Measurements from ENCODE around the gene FAM53A.

FAM53A gene

DNA sequence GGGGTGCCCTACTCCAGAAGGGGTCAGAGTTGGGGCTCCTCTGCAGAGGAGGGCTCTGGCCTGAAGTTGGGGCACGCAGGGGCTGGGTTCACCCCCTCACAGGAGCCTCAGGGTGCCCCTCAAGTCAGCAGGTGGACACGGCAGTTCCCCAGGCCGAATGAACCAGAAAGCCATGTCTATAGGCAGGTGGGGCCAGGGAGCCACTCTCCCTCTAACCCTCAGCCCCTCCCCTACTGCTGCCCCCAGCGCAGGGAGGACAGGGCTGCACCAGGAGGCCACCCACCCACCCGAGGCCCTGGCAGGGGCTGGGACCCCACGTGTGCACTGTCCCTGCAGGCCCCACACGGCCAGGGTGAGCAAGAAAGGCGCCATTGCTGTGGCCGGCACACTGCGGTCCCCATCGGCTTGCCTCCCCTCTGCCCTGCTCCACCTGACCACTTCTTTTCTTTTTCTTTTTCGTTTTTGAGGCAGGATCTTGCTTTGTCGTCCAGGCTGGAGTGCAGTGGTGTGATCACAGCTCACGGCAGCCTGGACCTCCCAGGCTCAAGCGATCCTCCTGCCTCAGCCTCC, 83.8 kb downstream of the FAM53A start:
- H3K4me1 ChIP-seq (ENCODE audit: control insufficient read depth in 1 of 2, insufficient read depth in 2 of 2, low read length in 2 of 2): no peaks in the 10 kb centered on the region
- no peaks in the 10 kb centered on the region for H3K36me3 ChIP-seq (ENCODE audit: control insufficient read depth in 1 of 2, insufficient read depth in 2 of 2, low read length in 2 of 2)
- no peak overlapping the region for H3K9ac ChIP-seq (ENCODE audit: low read depth in 1 of 2, low read length in 2 of 2)
- no peak overlapping the region for H3K27ac ChIP-seq (ENCODE audit: low read depth, low read length)
- H3K9me3 ChIP-seq (ENCODE audit: control insufficient read depth in 1 of 2, low read length in 2 of 2): no peaks in the 10 kb centered on the region
- peaks cover 3 to 8% of the 10 kb centered on the region in 2 donors for H3K27me3 ChIP-seq (ENCODE audit: control insufficient read depth in 1 of 2, insufficient read depth in 2 of 2, low read length in 2 of 2)
- no peak overlapping the region for H3K4me3 ChIP-seq (ENCODE audit: low read depth in 1 of 2, low read length in 2 of 2)

DNA sequence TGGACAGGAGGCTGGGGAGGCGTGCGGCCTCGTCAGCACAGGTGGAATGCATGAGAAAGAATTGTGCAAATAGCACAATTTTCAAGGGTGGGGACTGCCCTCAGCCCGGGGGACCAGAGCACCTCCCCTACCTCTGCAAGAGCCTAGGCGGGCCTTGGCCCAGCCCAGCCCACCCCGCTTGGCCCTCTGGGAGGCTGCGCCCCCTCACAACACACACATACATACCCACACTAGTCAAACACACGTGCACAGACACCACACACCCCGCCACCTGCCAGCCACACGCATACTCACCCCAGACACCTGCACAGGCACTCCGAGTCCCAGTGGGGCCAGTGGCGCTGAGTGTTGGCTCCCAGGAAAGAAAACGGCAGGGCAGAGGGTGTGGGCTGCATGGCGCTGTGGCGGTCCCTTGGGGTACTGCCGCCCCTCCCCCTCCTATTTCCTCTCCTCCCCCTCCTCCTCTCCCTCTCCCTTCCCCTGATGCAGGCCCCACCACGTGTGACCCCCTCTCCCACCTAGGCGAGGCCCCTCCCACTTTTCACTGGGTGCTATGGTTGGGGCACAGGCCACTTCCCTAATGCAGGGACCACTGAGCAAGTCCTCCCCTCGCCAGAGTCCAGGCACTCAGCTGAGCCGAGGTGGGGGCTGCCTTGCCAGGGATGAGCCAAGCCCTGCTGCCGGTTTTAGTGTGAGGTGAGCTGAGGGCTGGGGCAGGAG, 84.5 kb downstream of the FAM53A start:
- Histone ChIP-seq H3K27me3 (ENCODE audit: control insufficient read depth in 1 of 2, insufficient read depth in 2 of 2, low read length in 2 of 2) (peaks cover 3% of the 10 kb centered on the region in 2 donors), H3K9ac (ENCODE audit: low read depth in 1 of 2, low read length in 2 of 2) (no peak overlapping the region), H3K36me3 (ENCODE audit: control insufficient read depth in 1 of 2, insufficient read depth in 2 of 2, low read length in 2 of 2) (no peaks in the 10 kb centered on the region), H3K9me3 (ENCODE audit: control insufficient read depth in 1 of 2, low read length in 2 of 2) (no peaks in the 10 kb centered on the region), H3K27ac (ENCODE audit: low read depth, low read length) (no peak overlapping the region), H3K4me1 (ENCODE audit: control insufficient read depth in 1 of 2, insufficient read depth in 2 of 2, low read length in 2 of 2) (no peaks in the 10 kb centered on the region), H3K4me3 (ENCODE audit: low read depth in 1 of 2, low read length in 2 of 2) (no peak overlapping the region)

DNA sequence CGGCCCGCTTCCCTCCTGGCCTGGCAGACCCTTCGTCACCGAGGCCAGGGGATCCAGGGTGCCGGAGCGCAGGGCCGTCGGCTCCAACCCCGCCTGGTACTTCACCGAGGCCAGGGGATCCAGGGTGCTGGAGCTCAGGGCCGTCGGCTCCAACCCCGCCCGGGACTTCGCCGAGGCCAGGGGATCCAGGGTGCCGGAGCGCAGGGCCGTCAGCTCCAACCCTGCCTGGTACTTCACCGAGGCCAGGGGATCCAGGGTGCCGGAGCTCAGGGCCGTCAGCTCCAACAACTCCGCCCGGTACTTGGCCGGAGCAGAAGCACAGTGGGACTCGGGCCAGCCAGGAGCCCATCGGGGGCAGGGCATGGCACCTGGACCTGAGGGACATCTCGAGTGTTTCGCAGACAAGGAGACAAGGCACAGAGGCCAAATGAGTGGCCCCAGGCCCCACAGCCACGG, 85.1 kb downstream of the FAM53A start:
- Histone ChIP-seq H3K27ac (ENCODE audit: low read depth, low read length) (no peak overlapping the region), H3K36me3 (ENCODE audit: control insufficient read depth in 1 of 2, insufficient read depth in 2 of 2, low read length in 2 of 2) (no peaks in the 10 kb centered on the region), H3K4me1 (ENCODE audit: control insufficient read depth in 1 of 2, insufficient read depth in 2 of 2, low read length in 2 of 2) (no peaks in the 10 kb centered on the region), H3K27me3 (ENCODE audit: control insufficient read depth in 1 of 2, insufficient read depth in 2 of 2, low read length in 2 of 2) (peaks cover 2 to 3% of the 10 kb centered on the region in 2 donors), H3K9me3 (ENCODE audit: control insufficient read depth in 1 of 2, low read length in 2 of 2) (no peaks in the 10 kb centered on the region), H3K4me3 (ENCODE audit: low read depth in 1 of 2, low read length in 2 of 2) (no peak overlapping the region), H3K9ac (ENCODE audit: low read depth in 1 of 2, low read length in 2 of 2) (no peak overlapping the region)

DNA sequence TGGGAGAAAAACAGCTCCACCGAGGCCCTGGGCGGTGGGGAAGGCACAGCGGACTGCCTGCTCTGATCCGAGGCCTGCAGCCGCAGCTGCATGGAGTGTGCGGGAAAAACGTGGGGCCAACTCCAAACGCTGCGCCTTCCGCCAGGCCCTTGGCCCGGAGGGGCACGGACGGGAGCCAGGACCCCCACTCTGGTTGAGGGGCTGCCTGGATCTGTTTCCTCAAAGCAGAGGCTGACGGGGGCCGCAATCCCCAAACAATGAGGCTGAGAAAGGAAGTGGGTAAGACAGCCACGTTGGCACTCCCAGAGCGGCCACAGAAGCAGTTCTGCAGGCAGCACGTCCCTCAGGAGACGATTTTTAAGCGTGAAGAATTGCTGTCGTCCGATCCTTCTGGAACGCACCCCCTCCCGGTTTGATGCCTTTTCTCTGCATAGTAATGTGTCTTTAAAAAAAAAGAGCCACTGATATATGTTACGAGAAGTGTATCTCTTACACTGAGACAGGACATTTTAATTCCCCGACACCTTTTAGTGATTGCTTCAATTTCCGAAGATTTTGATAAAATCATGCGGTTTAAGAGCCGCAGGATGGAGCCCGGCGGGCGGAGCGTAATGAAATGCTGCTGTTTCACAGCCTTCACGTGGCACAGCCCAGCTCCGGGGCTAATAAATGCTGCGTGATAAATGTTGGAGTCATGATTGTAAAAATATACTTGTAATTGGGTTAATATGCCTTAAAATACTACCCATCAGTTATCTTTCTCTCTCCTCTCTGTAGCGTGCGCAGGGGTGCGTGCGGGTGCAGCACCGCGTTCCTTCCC, 85.7 kb downstream of the FAM53A start:
- Histone ChIP-seq H3K4me1 (ENCODE audit: control insufficient read depth in 1 of 2, insufficient read depth in 2 of 2, low read length in 2 of 2) (no peaks in the 10 kb centered on the region), H3K27ac (ENCODE audit: low read depth, low read length) (no peak overlapping the region), H3K9me3 (ENCODE audit: control insufficient read depth in 1 of 2, low read length in 2 of 2) (no peaks in the 10 kb centered on the region), H3K27me3 (ENCODE audit: control insufficient read depth in 1 of 2, insufficient read depth in 2 of 2, low read length in 2 of 2) (peaks cover 0 to 3% of the 10 kb centered on the region in 2 donors), H3K4me3 (ENCODE audit: low read depth in 1 of 2, low read length in 2 of 2) (no peak overlapping the region), H3K9ac (ENCODE audit: low read depth in 1 of 2, low read length in 2 of 2) (no peak overlapping the region), H3K36me3 (ENCODE audit: control insufficient read depth in 1 of 2, insufficient read depth in 2 of 2, low read length in 2 of 2) (no peaks in the 10 kb centered on the region)

DNA sequence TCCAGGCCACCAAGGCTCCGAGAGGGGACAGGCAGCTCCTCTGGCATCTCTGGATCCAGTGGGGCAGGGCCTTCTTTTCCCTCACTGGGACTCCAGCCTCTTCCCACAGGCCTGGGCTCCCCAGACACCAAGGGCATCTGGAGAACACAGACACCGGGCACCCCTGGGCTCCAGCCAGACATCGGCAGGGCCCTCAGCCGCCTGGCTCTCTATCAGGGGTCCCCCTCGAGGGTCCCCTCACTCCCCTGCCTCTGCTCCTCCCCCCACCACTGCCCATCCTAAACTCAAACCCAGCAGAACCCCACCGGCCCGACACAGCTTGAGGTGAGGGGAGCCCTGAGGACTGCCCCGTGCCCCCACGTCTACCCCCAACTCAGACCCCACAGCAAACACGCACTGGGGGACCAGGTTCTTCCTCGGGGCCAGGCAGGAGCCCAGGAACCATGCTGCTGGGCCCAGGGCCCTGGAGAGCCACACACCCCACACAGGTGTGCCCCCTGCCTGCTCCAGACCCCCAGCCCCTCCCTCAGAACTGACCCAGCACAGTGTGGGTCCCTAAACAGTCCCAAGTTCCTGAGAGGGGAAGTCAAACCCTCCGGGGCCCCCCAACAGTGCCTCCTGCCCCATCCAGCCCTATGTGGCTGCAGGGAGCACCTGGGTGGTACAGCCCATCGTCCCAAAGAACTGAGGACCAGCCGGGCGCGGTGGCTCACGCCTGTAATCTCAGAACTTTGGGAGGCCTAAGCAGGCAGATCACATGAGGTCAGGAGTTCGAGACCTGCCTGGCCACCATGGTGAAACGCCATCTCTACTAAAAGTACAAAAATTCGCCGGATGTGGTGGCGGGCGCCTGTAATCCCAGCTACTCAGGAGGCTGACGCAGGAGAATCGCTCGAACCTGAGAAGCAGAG, 86.8 kb downstream of the FAM53A start:
- Histone ChIP-seq H3K4me1 (ENCODE audit: control insufficient read depth in 1 of 2, insufficient read depth in 2 of 2, low read length in 2 of 2) (no peaks in the 10 kb centered on the region), H3K4me3 (ENCODE audit: low read depth in 1 of 2, low read length in 2 of 2) (no peak overlapping the region), H3K27ac (ENCODE audit: low read depth, low read length) (no peak overlapping the region), H3K36me3 (ENCODE audit: control insufficient read depth in 1 of 2, insufficient read depth in 2 of 2, low read length in 2 of 2) (no peaks in the 10 kb centered on the region), H3K9ac (ENCODE audit: low read depth in 1 of 2, low read length in 2 of 2) (no peak overlapping the region), H3K9me3 (ENCODE audit: control insufficient read depth in 1 of 2, low read length in 2 of 2) (no peaks in the 10 kb centered on the region), H3K27me3 (ENCODE audit: control insufficient read depth in 1 of 2, insufficient read depth in 2 of 2, low read length in 2 of 2) (peaks cover 0 to 3% of the 10 kb centered on the region in 2 donors)

DNA sequence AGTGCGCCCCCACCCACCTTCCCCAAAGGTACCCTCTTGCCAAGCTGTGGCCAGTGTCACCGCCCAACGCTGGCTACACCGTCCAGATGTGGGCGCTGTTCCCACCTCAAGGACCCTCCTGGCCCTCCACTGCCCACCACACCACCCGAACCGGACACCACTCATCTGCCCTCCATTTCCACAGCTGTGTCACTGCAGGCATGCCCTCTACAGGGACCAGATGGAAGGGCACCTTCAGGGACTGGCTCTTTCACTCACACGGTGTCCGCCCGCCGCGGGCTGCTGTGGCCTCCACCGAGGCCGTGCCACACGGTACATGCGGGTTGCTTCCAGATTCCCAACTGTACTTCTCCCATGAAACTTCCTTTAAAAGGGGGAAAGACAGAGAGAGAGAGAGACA, 87.7 kb downstream of the FAM53A start:
- Histone ChIP-seq H3K4me3 (ENCODE audit: low read depth in 1 of 2, low read length in 2 of 2) (no peak overlapping the region), H3K4me1 (ENCODE audit: control insufficient read depth in 1 of 2, insufficient read depth in 2 of 2, low read length in 2 of 2) (no peaks in the 10 kb centered on the region), H3K9ac (ENCODE audit: low read depth in 1 of 2, low read length in 2 of 2) (no peak overlapping the region), H3K9me3 (ENCODE audit: control insufficient read depth in 1 of 2, low read length in 2 of 2) (peaks cover under 1 to 1% of the 10 kb centered on the region in 2 donors), H3K27ac (ENCODE audit: low read depth, low read length) (no peak overlapping the region), H3K27me3 (ENCODE audit: control insufficient read depth in 1 of 2, insufficient read depth in 2 of 2, low read length in 2 of 2) (peaks cover 0 to 3% of the 10 kb centered on the region in 2 donors), H3K36me3 (ENCODE audit: control insufficient read depth in 1 of 2, insufficient read depth in 2 of 2, low read length in 2 of 2) (no peaks in the 10 kb centered on the region)

DNA sequence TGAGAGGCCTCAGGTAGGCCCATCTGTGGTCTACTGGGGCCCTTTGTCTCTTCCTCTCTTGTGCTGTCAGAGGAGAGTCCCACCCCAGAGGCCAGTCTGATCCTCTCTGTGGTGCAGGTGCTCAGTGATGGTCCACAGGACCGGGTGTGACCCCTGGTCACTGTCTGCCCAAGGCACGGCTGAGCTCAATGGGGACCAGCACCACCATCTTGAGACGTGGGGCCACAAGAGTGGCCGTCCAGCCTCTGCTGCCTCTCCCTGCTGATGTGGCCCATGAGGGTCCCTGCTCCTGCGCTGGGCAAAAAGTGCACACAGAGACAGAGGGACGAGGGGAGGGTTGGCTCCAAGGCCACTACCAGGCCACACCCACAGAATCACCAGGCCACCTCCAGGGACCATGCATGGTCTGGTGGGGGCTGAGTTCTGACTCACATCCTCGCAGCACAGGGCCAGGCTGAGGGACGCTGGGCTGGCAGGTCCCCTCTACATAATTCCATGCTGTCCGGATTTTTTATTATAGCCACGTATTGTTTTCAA, 88.3 kb downstream of the FAM53A start:
- H3K9me3 ChIP-seq (ENCODE audit: control insufficient read depth in 1 of 2, low read length in 2 of 2): peaks cover 5 to 6% of the 10 kb centered on the region in 2 donors
- H3K27ac ChIP-seq (ENCODE audit: low read depth, low read length): no peak overlapping the region
- no peak overlapping the region for H3K4me3 ChIP-seq (ENCODE audit: low read depth in 1 of 2, low read length in 2 of 2)
- H3K36me3 ChIP-seq (ENCODE audit: control insufficient read depth in 1 of 2, insufficient read depth in 2 of 2, low read length in 2 of 2): no peaks in the 10 kb centered on the region
- no peaks in the 10 kb centered on the region for H3K4me1 ChIP-seq (ENCODE audit: control insufficient read depth in 1 of 2, insufficient read depth in 2 of 2, low read length in 2 of 2)
- no peak overlapping the region for H3K9ac ChIP-seq (ENCODE audit: low read depth in 1 of 2, low read length in 2 of 2)
- H3K27me3 ChIP-seq (ENCODE audit: control insufficient read depth in 1 of 2, insufficient read depth in 2 of 2, low read length in 2 of 2): peaks cover 0 to 3% of the 10 kb centered on the region in 2 donors

DNA sequence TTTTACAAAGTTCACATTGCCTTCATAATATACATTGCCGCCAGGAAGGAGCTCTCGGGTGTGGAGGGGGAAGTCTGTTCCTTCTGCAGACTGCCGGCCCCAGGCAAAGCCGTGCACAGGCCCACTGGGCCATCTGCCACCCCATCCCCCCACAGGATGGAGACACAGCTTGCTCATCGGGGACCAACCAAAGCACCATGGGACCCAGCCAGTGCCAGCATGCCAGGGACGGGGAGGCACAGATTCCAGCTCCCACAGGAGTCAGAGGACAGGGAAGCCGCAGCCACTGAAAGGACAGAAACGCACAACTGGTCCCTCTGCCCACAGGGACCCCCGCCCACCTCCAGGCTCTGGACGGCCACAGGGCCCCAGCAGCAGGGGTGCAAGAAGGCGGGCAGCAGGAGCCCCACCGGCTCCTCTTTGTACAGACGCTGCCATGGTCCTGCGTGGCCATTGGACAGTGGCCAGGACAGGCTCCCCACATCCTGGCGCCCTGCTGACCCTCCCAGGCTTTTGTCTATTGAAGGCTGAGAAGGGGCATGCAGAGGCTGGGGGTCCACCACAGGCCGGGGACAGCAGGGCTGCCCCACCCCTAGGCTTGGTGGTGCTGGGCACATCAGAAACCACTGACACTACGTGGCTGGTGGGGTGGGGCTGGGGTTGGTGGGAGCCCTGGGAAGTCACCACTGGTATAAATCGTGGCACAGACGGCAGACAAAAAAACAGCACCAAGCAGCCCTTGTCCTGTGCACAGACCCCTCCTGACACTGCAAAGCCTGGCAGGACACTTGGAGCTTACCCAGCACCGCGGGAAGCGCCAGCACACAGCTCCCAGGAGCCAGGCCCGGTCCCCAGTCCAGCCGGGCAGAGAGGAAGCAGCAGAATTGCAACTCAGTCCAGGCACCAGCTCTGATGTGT, 89.0 kb downstream of the FAM53A start:
- Histone ChIP-seq H3K9me3 (ENCODE audit: control insufficient read depth in 1 of 2, low read length in 2 of 2) (peaks cover 9 to 10% of the 10 kb centered on the region in 2 donors), H3K27ac (ENCODE audit: low read depth, low read length) (no peak overlapping the region), H3K9ac (ENCODE audit: low read depth in 1 of 2, low read length in 2 of 2) (no peak overlapping the region), H3K27me3 (ENCODE audit: control insufficient read depth in 1 of 2, insufficient read depth in 2 of 2, low read length in 2 of 2) (peaks cover 0 to 3% of the 10 kb centered on the region in 2 donors), H3K4me1 (ENCODE audit: control insufficient read depth in 1 of 2, insufficient read depth in 2 of 2, low read length in 2 of 2) (no peaks in the 10 kb centered on the region), H3K4me3 (ENCODE audit: low read depth in 1 of 2, low read length in 2 of 2) (no peak overlapping the region), H3K36me3 (ENCODE audit: control insufficient read depth in 1 of 2, insufficient read depth in 2 of 2, low read length in 2 of 2) (no peaks in the 10 kb centered on the region)

DNA sequence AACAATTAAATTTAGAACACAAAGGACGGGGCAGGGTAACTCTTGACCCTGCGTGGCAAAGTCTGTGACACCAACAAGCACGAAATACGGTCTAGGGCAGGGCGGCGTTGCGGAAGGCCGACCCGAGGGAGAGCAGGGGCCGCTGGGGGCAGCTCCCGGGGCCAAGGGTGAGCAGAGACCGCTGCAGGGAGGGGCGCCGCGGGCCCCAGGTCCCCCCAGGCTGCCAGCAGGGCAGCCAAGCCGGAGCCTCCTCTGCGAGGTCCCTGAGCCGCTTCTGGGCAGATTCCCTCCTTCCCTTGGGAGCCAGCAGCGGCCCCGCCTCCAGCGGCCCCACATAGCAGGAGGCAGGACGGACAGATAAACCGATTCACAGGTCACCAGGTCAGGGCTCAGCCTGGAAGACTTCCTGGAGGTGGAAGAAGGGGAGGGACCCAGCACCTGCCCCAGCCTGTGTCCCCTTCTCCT, 90.2 kb downstream of the FAM53A start:
- H3K4me1 ChIP-seq (ENCODE audit: control insufficient read depth in 1 of 2, insufficient read depth in 2 of 2, low read length in 2 of 2): no peaks in the 10 kb centered on the region
- H3K9me3 ChIP-seq (ENCODE audit: control insufficient read depth in 1 of 2, low read length in 2 of 2): peaks cover 11 to 12% of the 10 kb centered on the region in 2 donors
- no peaks in the 10 kb centered on the region for H3K36me3 ChIP-seq (ENCODE audit: control insufficient read depth in 1 of 2, insufficient read depth in 2 of 2, low read length in 2 of 2)
- no peak overlapping the region for H3K27ac ChIP-seq (ENCODE audit: low read depth, low read length)
- peaks cover 0 to 3% of the 10 kb centered on the region in 2 donors for H3K27me3 ChIP-seq (ENCODE audit: control insufficient read depth in 1 of 2, insufficient read depth in 2 of 2, low read length in 2 of 2)
- no peak overlapping the region for H3K4me3 ChIP-seq (ENCODE audit: low read depth in 1 of 2, low read length in 2 of 2)
- no peak overlapping the region for H3K9ac ChIP-seq (ENCODE audit: low read depth in 1 of 2, low read length in 2 of 2)
